Nucleus accumbens (tissue), 56 donors: ENCODE measurements around the gene RAB40A.
A peak's percentile ranks its signal among the peaks of the same experiment; 100 is the strongest.

ENCODE experiments used
- DNase-seq, 56 donors: peaks; one replicate each; lab custom pipeline; 2025; lab: John Stamatoyannopoulos, UW

RAB40A gene, protein sequence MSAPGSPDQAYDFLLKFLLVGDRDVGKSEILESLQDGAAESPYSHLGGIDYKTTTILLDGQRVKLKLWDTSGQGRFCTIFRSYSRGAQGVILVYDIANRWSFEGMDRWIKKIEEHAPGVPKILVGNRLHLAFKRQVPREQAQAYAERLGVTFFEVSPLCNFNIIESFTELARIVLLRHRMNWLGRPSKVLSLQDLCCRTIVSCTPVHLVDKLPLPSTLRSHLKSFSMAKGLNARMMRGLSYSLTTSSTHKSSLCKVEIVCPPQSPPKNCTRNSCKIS

DNA sequence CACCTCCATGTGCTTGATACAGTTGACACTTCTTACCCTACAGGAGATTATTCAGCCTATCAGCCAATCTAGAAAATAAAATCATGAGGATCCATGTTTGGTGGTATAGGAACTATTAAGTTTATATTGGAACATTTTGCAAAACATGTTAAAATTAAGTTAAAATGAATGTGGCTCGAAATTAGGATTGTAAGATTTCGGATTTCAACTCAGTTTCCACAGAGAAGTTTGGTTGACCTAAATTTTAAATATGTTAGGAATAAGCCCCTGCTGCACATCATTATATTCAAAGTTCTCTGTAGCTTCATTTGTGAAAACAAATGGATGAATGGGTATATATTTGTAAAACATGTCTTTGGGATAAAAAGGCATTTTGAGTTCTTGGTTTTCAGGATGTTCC lies at the start of gene RAB40A:
RAB40A (minus strand) TSS at position 101 of the 400 bp plus-strand sequence. CDS start 18,733 bp downstream, outside the sequence.
- no peak for DNase-seq

DNA sequence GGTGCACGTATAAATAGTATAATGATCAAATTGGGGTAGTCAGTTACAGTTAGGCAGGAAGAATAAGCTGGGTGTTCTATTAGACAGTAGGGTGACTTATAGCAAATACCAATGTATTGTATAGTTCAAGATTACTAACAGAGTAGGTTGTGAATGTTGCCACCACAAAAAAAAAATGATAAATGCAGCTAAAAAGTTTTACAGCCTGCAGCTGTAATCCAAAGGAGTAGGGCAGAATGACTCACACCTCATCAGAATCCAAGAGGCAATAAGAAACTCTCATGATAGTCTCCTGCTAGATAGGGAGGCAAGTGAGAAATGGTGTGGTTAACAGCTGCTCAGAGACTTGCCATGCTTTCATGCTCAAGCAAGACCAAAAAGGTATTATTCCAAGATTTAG lies 46.5 kb upstream of the RAB40A start:
- no peak for DNase-seq

DNA sequence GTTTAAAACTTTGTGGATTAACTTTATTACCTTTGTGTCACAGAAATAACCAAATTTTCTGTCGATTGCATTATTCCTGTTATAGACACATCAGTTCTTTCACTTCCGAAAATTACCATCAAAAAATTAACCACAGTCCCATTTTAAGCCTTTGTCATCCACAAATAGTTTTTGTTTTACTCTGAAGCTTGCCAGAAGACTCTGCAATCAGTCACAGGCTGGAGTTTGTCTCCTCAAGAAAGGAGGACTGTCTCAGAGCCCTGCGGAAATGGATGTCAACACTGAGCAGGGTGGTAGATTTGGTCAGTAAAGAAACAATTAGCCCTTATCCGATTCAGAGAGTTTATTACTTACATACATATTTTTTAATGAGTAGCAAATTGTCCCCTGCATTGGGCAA lies 45.9 kb upstream of the RAB40A start:
- no peak for DNase-seq

DNA sequence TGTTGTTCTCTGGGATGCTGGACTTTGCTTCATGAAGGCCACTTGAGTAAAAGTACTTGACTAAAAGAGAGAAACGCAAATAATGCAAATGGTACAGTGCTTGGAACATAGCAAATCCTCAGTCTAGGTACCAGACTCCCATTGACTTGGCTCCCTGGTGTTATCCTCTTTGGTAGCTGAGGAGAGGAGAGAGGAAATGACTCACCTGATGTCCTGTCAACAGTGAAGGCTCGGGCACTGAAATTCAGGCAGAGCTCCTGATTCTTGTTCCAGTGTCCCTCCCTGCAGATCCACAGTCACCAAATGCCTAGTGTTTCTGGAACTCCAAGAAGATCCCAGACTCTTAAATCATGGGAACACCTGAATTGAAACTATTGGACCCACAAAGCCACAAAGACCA lies 43.5 kb upstream of the RAB40A start:
- DNase-seq: no peak

DNA sequence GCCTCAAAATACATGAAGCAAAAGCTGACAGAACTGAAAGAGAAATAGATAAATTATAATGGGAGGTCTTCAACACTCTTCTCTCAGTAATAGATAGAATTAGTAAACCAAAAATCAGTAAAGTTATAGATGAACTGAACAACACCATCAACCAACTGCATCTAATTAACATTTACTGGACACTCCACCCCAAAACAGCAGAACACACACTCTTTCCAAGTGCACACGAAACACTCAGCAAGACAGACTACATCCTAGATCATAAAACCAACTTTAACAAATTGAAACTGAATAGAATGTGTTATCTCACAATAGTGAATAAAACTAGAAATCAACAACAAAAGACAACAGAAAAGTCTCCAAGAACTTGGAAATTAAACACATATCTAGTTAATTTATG lies 41.0 kb upstream of the RAB40A start:
- DNase-seq: no peak

DNA sequence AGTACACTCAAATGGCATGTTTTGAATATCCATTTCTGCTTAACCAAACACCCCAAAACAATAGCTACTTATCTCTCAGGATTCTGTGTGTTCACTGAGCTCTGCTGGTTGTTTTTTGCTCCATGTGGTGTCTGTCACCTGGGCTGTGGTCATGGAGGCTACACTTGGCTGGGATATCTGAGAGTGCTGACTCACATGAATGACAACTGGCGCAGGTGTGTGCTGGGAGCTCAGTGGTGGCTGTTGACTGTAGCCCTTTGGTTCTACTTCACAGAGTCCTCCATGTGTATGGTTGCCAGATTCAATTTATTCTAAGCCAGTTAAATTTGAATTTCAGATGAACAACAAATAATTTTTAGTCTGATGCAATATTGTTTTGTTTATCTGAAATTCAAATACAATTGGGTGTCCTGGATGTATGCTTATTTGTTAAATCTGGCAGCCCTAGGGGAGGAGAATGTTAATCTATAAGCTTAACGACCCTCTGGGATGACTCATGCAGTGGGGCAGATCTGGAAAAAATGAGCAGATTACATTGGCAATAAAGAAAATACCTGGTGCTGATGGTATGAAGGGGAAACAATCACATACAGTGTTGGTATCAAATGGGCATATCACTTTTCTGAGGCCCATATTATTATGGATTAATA lies 37.8 kb upstream of the RAB40A start:
- no peak for DNase-seq

DNA sequence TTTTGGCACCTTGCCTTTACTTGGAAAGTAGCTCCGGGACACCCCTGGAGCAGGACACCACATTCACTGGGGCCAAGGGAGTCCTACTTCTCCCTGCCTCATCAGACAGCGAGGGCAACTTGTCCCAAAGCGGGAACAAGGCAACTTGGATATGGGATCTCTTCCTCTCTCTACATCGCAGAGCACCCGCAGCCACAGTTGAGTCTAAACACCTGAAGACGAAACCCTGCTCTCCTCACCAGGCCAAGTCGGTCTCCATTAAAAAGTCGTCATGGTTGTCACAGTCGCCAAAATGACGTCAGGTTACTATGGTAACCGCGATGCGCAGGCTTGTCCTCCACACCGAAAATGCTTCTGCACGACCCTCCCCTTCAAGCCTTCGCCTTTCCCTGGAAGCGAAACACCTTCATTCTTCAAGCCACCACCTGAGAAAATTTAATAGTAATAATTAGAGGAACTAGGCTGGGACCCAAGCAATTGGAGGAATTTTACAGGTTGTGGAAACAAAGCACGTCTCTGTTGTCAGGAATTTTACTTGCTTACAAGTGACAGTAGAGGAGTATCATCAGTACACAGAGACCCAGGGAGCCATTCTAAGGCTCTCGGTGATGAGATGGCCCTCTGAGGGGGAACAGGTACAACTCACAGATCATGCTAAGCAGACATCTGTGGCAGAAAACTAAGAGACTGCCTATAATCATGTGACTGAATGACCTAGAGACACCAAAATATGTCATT lies 35.6 kb upstream of the RAB40A start:
- DNase-seq: peak in 53 of 56 donors; percentile 1 to 81 (median 35)

DNA sequence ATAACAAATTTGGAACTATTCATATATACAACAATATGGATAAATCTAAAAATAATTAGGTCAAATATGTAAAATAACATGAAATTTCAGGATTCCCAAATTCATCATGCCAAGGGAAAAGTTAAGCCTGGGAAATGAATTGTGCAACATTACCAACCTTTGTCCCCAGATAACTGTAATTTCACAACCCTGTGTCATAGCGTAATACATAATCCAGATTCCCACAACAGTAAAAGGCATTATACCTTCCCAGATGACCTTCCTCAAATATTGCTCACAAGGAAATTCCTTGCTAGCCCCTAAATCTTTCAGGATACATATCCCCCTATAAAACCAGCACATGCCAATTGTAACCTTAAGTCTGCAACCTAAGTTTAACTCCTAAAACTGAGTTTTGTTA lies 32.9 kb upstream of the RAB40A start:
- no peak for DNase-seq

DNA sequence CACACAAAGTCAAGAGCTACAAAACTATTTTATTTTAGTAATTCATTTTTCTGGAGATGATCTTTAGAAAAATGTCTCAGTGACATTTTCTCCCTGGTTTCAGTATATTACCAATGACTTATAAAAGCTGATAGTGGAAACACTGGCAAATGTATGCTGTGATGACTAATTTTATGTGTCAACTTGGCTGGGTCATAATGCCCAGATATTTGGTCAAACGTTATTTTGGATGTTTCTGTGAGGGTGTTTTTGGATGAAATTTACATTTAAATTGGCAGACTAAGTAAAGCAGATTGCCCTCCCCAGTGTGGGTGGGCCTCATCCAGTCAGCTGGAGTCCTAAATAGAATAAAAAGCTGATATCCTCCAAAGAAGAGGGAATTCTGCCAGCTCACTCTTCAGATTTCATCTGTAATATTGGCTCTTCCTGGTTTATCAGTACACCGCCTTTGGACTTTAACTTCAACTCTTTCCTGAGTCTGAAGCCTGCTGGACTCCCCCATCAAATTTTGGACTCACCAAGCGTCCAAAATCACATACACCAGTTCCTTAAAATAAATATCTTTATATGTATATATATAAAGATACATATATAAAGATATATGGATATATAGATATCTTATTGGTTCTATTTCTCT lies 31.2 kb upstream of the RAB40A start:
- DNase-seq: no peak

DNA sequence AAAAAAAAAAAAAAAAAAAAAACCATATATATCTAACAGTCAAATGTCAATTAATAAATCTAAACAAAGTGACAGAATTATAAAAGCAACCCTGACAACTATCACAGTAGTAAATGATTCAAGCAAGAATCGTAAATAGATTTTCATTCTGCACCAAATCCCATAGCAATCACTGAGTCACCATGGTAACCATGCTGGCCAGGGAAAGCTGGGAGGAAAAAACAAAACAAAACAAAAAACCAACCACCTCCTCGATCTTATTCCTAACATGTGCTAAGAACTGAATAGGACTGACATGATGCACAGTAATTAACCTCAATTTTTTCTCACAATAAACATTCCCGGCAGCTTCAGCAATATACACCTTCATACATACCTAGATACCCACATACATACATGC lies 30.6 kb upstream of the RAB40A start:
- DNase-seq: no peak

DNA sequence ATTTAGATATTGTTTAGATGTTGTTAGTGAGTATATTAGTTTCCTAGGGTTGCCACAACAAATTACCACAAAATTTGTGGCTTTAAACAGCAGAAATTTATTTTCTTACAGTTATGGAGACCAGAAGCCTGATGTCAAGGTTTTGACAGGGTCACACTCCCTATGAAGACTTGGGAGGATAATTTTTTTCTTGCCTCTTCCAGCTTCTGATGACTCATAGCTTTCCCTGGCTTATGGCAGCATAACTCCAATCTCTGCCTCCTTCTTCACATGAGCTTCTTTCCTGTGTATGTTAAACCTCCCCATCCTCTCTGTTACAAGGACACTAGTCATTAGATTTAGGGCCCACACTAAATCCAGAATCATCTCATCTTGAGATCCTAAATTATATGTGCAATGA lies 20.9 kb upstream of the RAB40A start:
- no peak for DNase-seq

DNA sequence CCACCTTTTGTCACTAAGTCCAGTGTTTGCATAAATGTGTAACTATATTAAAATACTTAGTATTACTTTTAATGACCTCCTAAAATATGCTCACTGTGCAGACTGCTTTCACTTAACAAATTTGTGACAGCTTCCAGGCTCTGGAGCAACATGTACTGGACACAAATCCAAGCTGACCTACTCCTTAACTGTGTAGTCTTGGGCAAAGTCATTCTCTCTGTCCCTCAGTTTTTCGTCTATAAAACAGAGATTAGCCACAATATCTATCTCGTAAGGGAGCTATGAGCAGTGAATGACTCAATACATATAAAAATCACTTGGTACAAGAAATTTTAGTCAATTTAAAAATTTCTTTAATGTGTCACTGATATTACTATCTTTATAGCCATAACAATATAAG lies 20.4 kb upstream of the RAB40A start:
- no peak for DNase-seq

DNA sequence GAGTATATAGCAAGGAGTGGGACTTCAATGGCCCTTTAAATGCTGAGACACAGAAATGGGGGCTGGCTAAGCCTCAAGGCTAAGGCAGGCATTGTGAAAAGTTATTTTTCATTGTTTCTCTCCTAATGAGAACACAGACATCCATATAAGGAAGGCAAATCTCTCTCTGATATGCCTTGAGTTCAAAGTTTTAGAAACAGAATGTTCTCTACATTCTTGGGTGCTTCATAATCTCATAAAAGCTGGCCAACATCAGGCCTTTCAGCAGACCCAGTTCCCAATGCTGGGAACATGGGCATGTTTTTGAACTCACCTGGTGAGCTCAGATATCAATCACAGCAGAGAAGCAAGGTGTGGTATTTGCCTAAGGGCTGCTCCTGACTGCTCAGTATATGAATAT lies 19.4 kb upstream of the RAB40A start:
- no peak for DNase-seq

DNA sequence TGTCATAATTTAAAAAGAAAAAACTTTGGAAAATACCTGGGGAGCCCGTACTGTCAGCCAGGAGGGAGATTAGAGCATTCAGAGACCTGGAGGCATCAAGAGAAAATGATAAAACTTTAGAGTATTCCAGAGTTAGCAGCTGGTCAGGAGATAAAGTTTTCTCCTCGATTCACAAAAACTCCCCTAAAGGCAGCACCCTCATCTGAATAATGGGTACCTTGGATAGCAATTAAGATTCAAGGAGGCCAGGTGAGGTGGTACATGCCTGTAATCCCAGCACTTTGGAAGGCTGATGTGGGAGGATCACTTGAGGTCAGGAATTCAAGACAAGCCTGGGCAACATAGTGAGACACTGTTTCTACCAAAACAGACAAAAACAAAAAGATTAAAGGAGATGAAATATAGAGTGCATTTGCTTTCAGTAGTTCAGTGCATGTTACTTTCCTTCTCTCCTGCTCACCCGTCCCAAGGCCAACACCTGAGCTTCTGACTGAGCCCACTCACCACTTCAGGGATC lies 18.6 kb upstream of the RAB40A start:
- DNase-seq: no peak

DNA sequence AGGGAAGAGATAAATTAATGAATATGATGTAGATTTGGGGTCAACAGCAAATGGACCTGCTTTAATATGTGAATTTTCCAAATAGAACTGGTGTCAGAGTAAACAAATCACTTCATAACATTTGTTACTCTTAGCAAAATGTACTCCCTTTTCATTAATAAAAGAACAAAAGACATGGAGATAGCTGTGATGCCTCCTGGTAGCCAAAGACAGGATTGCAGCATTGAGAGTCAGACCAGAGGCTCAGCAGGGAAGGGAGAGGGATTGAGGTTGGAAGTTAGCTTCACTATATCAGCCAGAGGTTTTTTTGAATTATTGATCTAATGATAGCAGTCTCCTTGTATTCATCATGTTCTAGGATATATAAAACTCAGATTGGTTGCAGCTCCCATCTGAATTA lies 17.4 kb upstream of the RAB40A start:
- DNase-seq: no peak

DNA sequence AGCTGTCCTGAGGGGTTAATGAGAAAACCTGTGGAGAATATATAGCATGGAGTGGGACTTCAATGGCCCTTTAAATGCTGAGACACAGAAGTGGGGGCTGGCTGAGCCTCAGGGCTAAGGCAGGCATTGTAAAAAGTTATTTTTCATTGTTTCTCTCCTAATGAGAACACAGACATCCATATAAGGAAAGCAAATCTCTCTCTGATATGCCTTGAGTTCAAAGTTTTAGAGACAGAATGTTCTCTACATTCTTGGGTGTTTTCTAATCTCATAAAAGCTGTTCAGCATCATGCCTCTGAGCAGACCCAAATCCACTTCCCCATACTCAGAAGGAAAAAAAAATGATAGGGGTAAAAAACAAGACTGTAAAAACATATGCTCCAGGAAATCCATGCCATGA lies 16.8 kb upstream of the RAB40A start:
- DNase-seq: no peak

DNA sequence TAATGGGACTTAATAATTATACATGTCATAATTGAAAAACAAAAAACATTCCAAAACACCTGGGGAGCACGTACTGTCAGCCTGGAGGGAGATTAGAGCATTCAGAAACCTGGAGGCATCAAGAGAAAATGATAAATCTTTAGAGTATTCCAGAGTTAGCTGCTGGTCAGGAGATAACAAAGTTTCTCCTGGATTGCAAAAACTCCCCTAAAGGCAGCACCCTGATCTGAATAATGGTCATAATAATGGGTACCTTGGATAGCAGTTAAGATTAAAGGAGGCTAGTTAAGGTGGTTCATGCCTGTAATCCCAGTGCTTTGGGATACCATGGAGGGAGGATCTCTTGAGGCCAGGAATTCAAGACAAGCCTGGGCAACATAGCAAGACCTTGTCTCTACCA lies 15.9 kb upstream of the RAB40A start:
- no peak for DNase-seq

DNA sequence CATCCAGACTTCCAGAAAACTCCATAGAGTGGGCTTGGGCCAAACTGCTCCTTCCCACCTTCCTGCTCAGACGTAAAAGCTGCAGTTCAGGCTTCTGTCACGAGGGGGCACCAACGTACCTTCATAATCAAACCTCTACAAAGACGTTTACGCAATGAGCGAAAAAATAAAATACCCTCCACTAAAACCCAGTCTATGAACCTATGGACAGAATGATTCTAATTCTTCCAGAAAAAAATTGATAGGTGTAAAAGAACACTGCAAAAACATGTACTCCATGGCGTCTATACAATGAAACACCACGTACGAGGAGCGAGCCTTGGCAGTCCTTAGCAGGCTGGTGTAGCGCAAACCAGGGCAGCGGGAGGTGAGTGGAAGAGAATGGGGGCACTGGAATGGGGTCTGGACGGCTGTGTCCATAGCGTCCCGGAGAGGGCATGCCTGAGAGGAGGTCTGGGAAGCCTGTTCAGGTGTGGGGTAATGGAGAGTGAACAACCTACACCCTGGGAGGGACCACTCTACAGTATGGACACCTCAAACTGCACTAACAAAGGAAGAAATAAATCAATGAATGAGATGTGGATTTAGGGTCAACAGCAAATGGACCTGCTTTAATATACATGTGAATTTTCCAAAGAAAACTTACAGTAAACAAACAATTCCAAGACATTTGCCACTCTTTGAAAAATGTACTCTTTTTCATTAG lies 14.4 kb upstream of the RAB40A start:
- peak in 51 of 56 donors; percentile 0 to 89 (median 48) for DNase-seq

DNA sequence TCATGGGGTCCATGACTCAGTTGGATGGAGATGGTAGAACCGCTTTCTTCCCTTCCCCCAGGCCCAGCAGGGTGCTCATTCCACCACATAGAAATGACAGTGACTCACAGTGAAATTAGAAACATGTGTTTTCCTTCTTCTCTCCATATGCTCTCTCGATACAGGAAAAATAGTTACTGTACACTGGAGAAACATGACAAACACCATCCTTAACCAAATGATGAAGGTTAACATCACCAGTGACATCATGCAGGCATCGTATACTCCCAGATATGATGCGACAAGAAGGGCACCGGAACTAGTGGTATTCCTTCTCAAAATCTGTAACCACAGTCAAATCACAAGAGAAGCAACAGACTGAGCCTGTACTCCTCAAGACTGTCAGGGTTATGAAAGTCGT lies 11.7 kb upstream of the RAB40A start:
- DNase-seq: no peak

DNA sequence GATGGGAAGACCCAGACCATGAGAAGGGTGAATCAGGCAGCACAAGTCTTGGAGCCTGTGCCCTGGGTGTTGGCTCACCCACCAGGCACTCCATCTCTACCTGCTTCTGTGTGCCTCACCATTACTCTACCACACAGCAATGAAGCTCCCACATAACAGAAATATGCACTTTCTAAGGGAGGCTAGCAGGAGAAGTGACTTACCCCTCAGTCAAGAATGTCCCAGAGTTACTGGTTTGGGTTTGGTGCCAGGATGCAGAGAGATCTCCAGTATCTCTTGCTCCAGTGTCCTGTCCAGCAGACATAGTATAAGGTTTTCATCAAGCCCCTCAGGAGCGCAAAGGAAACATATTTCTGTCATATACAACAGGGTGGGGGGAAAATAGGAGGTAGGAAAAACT lies 11.3 kb upstream of the RAB40A start:
- no peak for DNase-seq
